Mammary epithelial cell (primary cell): Measurements from ENCODE around the gene DNAH7.
"Not testable (repeated sequence)": the region's sequence is repeated elsewhere in the genome, so short reads cannot be mapped to it uniquely, and the experiment has no call there.

Experiments used
- EZH2 ChIP-seq: IDR thresholded peaks from 2 replicates; pipeline ENCODE4 v1.6.1; 2012; ENCODE audit warnings: low read length, inconsistent platforms, borderline replicate concordance
- TF ChIP-seq, protein P1 (sequence below), 2 donors: IDR thresholded peaks in 1 of 2; conservative IDR thresholded peaks in 1 of 2; 2 replicates each; pipeline ENCODE4 v1.5.1; 2011 to 2012; ENCODE audit warnings: inconsistent platforms in 2 of 2, low read length in 2 of 2, mild to moderate bottlenecking in 2 of 2, control low read depth in 1 of 2, low read depth in 1 of 2; ENCODE audit not compliant: insufficient read depth in 1 of 2; ENCODE audit errors: extremely low read depth in 1 of 2

DNA sequence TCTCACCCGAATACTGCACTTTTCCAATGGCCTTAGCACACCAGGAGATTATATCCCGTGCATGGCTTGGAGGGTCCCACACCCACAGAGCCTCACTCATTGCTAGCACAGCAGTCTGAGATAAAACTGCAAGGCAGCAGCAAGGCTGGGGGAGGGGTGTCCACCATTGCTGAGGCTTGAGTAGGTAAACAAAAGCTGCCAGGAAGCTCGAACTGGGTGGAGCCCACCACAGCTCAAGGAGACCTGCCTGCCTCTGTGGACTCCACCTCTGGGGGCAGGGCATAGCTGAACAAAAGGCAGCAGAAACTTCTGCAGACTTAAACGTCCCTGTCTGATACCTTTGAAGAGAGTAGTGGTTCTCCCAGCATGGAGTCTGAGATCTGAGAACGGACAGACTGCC, 20.8 kb upstream of the DNAH7 start:
- TF ChIP-seq, protein P1, sequence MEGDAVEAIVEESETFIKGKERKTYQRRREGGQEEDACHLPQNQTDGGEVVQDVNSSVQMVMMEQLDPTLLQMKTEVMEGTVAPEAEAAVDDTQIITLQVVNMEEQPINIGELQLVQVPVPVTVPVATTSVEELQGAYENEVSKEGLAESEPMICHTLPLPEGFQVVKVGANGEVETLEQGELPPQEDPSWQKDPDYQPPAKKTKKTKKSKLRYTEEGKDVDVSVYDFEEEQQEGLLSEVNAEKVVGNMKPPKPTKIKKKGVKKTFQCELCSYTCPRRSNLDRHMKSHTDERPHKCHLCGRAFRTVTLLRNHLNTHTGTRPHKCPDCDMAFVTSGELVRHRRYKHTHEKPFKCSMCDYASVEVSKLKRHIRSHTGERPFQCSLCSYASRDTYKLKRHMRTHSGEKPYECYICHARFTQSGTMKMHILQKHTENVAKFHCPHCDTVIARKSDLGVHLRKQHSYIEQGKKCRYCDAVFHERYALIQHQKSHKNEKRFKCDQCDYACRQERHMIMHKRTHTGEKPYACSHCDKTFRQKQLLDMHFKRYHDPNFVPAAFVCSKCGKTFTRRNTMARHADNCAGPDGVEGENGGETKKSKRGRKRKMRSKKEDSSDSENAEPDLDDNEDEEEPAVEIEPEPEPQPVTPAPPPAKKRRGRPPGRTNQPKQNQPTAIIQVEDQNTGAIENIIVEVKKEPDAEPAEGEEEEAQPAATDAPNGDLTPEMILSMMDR (conservative IDR thresholded peaks at IDR 0.05 in 1 of 2, IDR thresholded peaks at IDR 0.05 in 1 of 2; ENCODE audit: extremely low read depth in 1 of 2, insufficient read depth in 1 of 2, low read depth in 1 of 2, low read length in 2 of 2) = not testable (repeated sequence)
- TF ChIP-seq EZH2 = not testable (repeated sequence)
